Trophoblast cell (in vitro differentiated cells and primary cell): ENCODE data around the gene NPIPA7. TPM values are rescaled to one million over a fixed set of nuclear protein-coding genes. Genes with fewer than 3 reads are reported as not detected.
"Not testable (repeated sequence)": the region's sequence is repeated elsewhere in the genome, so short reads cannot be mapped to it uniquely, and the experiment has no call there.

Source experiments
- DNase-seq, 2 donors: peaks; one replicate each; pipeline ENCODE4 v3.0.0-alpha.2; 2016
- H2AFZ ChIP-seq: 2 replicates; pipeline ENCODE4 v1.6.1; 2013; ENCODE audit warnings: low read length, moderate library complexity, mild to moderate bottlenecking; ENCODE audit not compliant: insufficient read depth, poor library complexity
- H2AK5ac ChIP-seq: 2 replicates; pipeline ENCODE4 v1.6.1; 2013; ENCODE audit warnings: mild to moderate bottlenecking, low read length
- H2BK120ac ChIP-seq: 2 replicates; pipeline ENCODE4 v1.6.1; 2013; ENCODE audit warnings: low read length, mild to moderate bottlenecking, moderate library complexity; ENCODE audit not compliant: insufficient read depth, poor library complexity
- H2BK12ac ChIP-seq: 2 replicates; pipeline ENCODE4 v1.6.1; 2013; ENCODE audit warnings: mild to moderate bottlenecking, low read length, moderate library complexity
- H2BK5ac ChIP-seq: 2 replicates; pipeline ENCODE4 v1.6.1; 2013; ENCODE audit warnings: low read length, low read depth, moderate library complexity, mild to moderate bottlenecking; ENCODE audit not compliant: poor library complexity
- H3K14ac ChIP-seq: 2 replicates; pipeline ENCODE4 v1.6.1; 2013; ENCODE audit warnings: mild to moderate bottlenecking, low read length
- H3K18ac ChIP-seq: 2 replicates; pipeline ENCODE4 v1.6.1; 2013; ENCODE audit warnings: mild to moderate bottlenecking, low read length
- H3K23ac ChIP-seq: 2 replicates; pipeline ENCODE4 v1.6.1; 2013; ENCODE audit warnings: low read length
- H3K27ac ChIP-seq: 2 replicates; pipeline ENCODE4 v1.5.1; 2013; ENCODE audit warnings: low read depth, mild to moderate bottlenecking, inconsistent platforms, low read length, moderate library complexity
- H3K27me3 ChIP-seq: 2 replicates; pipeline ENCODE4 v1.6.1; 2013; ENCODE audit warnings: inconsistent platforms, mild to moderate bottlenecking, low read length, moderate library complexity; ENCODE audit not compliant: insufficient read depth
- H3K36me3 ChIP-seq, 2 experiments: 1 replicate in 1 of 2; 2 replicates in 1 of 2; pipeline ENCODE4 v1.6.1; 2013; ENCODE audit warnings: low read length in 2 of 2, mild to moderate bottlenecking in 2 of 2, moderate library complexity in 1 of 2; ENCODE audit not compliant: insufficient read depth in 2 of 2, control insufficient read depth in 1 of 2
- H3K4ac ChIP-seq: 2 replicates; pipeline ENCODE4 v1.6.1; 2013; ENCODE audit warnings: low read depth, mild to moderate bottlenecking, low read length, moderate library complexity
- H3K4me1 ChIP-seq, 2 experiments: 1 replicate in 1 of 2; 2 replicates in 1 of 2; pipeline ENCODE4 v1.6.1; 2013; ENCODE audit warnings: low read length in 2 of 2, mild to moderate bottlenecking in 2 of 2, moderate library complexity in 1 of 2; ENCODE audit not compliant: insufficient read depth in 2 of 2, control insufficient read depth in 1 of 2
- H3K4me2 ChIP-seq: 2 replicates; pipeline ENCODE4 v1.6.1; 2013; ENCODE audit warnings: inconsistent platforms, mild to moderate bottlenecking, low read length, moderate library complexity
- H3K4me3 ChIP-seq: 2 replicates; pipeline ENCODE4 v1.5.1; 2013; ENCODE audit warnings: mild to moderate bottlenecking, low read depth, low read length, inconsistent platforms
- H3K79me1 ChIP-seq: one replicate; pipeline ENCODE4 v1.6.1; 2013; ENCODE audit warnings: low read length
- H3K79me2 ChIP-seq: 2 replicates; pipeline ENCODE4 v1.6.1; 2013; ENCODE audit warnings: low read length, mild to moderate bottlenecking; ENCODE audit not compliant: control insufficient read depth, insufficient read depth, poor library complexity
- H3K9ac ChIP-seq: 2 replicates; pipeline ENCODE4 v1.6.1; 2013; ENCODE audit warnings: mild to moderate bottlenecking, low read length
- H3K9me3 ChIP-seq: 2 replicates; pipeline ENCODE4 v1.6.1; 2013; ENCODE audit warnings: low read depth, mild to moderate bottlenecking, control low read depth, inconsistent platforms, low read length; ENCODE audit not compliant: insufficient read depth
- H4K12ac ChIP-seq: 2 replicates; pipeline ENCODE4 v1.6.1; 2013; ENCODE audit warnings: low read depth, mild to moderate bottlenecking, low read length, moderate library complexity
- H4K8ac ChIP-seq: 2 replicates; pipeline ENCODE4 v1.6.1; 2013; ENCODE audit warnings: low read depth, mild to moderate bottlenecking, low read length, moderate library complexity
- H4K91ac ChIP-seq: one replicate; pipeline ENCODE4 v1.6.1; 2013; ENCODE audit warnings: low read depth, mild to moderate bottlenecking, low read length, moderate library complexity
- WGBS: extraction: QIAGEN DNeasy Blood & Tissue Kit; methylation state at CpG from one replicate; pipeline ENCODE4 v1.1.7; 2013; ENCODE audit warnings: missing lambda C conversion rate; ENCODE audit not compliant: insufficient read length, insufficient coverage; ENCODE audit errors: extremely low coverage; 5-methylcytosine and 5-hydroxymethylcytosine counted together
- polyA plus RNA-seq: library from polyadenylated mRNA; stranded (reverse); fragments of 200-250 nt; gene quantifications from 2 replicates; pipeline ENCODE4 v1.2.3, GENCODE V29; 2013

The NPIPA7 gene
- 9.6 and 11.1 TPM in 2 replicates for polyA plus RNA-seq

GRCh38 chr16:16378840-16379239, at the start of gene NPIPA7:
TSS of gene NPIPA7 (plus strand) at chr16:16379140. CDS start at chr16:16379245, 105 bp downstream.
- H2BK12ac ChIP-seq, result not testable (repeated sequence)
- WGBS, result no CpG with 5 or more reads among the region's 3 CpGs

GRCh38 chr16:16331466-16331865, 47.5 kb upstream of the NPIPA7 start:
- H3K9me3 ChIP-seq, H2BK120ac ChIP-seq, H2AFZ ChIP-seq, H3K4me1 ChIP-seq, H4K8ac ChIP-seq, H3K27ac ChIP-seq, H3K14ac ChIP-seq, H3K4me2 ChIP-seq, H3K79me2 ChIP-seq, H2BK12ac ChIP-seq, H3K23ac ChIP-seq, H3K36me3 ChIP-seq, H4K12ac ChIP-seq, H3K9ac ChIP-seq, DNase-seq, H2BK5ac ChIP-seq, H3K79me1 ChIP-seq, H3K4ac ChIP-seq, H4K91ac ChIP-seq, H3K18ac ChIP-seq, H2AK5ac ChIP-seq, H3K27me3 ChIP-seq, H3K4me3 ChIP-seq: not testable (repeated sequence)
- WGBS, result no CpG with 5 or more reads among the region's 23 CpGs

More at GRCh38 chr16:16378840-16379239, at the start of gene NPIPA7:
- H3K14ac ChIP-seq, H4K12ac ChIP-seq, H3K79me1 ChIP-seq, H3K23ac ChIP-seq, H3K9ac ChIP-seq, DNase-seq, H3K4me3 ChIP-seq, H2AFZ ChIP-seq, H2BK120ac ChIP-seq, H3K79me2 ChIP-seq, H3K27ac ChIP-seq, H2BK5ac ChIP-seq, H2AK5ac ChIP-seq, H3K36me3 ChIP-seq, H3K4me1 ChIP-seq, H3K18ac ChIP-seq, H3K9me3 ChIP-seq, H3K4me2 ChIP-seq, H3K27me3 ChIP-seq, H4K8ac ChIP-seq, H3K4ac ChIP-seq, H4K91ac ChIP-seq: not testable (repeated sequence)

GRCh38 chr16:16357556-16357955, 21.4 kb upstream of the NPIPA7 start:
- not testable (repeated sequence) for H3K79me2 ChIP-seq, H4K12ac ChIP-seq, H3K14ac ChIP-seq, H2BK12ac ChIP-seq, H3K9ac ChIP-seq, H3K9me3 ChIP-seq, H2BK5ac ChIP-seq, H3K18ac ChIP-seq, H3K36me3 ChIP-seq, H4K8ac ChIP-seq, H3K4me1 ChIP-seq, H4K91ac ChIP-seq, H2AK5ac ChIP-seq, DNase-seq, H3K79me1 ChIP-seq, H3K4me3 ChIP-seq, H3K4ac ChIP-seq, H3K27me3 ChIP-seq, H2BK120ac ChIP-seq, H3K23ac ChIP-seq, H3K4me2 ChIP-seq, H3K27ac ChIP-seq, H2AFZ ChIP-seq
- WGBS, result no CpG with 5 or more reads among the region's 30 CpGs

DNA sequence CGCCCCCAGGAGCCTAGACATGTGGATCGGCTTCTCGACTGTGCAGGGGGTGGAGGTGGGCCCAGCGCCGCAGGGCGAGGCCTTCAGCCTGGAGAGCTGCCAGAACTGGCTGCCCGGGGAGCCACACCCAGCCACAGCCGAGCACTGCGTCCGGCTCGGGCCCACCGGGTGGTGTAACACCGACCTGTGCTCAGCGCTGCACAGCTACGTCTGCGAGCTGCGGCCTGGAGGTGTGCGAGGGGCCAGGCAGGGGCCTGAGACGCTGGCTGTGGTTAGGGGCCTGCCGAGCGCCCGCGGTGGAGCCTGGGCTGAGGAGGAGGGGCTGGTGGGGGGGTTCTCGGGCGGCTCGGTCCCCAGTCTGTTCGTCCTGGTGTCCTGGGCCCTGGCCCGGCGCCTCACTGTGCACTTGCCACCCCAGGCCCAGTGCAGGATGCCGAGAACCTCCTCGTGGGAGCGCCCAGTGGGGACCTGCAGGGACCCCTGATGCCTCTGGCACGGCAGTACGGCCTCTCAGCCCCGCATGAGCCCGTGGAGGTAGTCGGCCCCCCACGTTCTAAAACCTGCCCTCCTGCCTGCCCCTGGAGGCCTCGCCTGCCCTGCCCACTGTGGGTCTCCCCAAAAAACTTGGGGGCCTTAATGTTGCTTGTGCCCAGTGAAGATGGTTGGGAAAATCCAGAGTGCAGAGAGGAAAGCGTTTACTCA, 20.2 kb upstream of the NPIPA7 start:
- H3K27me3 ChIP-seq, H2AFZ ChIP-seq, H3K27ac ChIP-seq, H4K8ac ChIP-seq, H2BK120ac ChIP-seq, H4K91ac ChIP-seq, H3K4me3 ChIP-seq, H3K14ac ChIP-seq, H2BK12ac ChIP-seq, H3K9ac ChIP-seq, H2AK5ac ChIP-seq, H3K4ac ChIP-seq, H4K12ac ChIP-seq, H3K79me1 ChIP-seq, H3K4me1 ChIP-seq, H3K23ac ChIP-seq, H3K79me2 ChIP-seq, H3K36me3 ChIP-seq, DNase-seq, H3K4me2 ChIP-seq, H3K18ac ChIP-seq, H3K9me3 ChIP-seq, H2BK5ac ChIP-seq: not testable (repeated sequence)
- no CpG with 5 or more reads among the region's 40 CpGs for WGBS
